Endothelial cell of umbilical vein (primary cell): Measurements from ENCODE around the gene GPR107.

Experiments used
- EZH2 ChIP-seq: IDR thresholded peaks from 2 replicates; pipeline ENCODE4 v1.6.1; 2012; ENCODE audit warnings: borderline replicate concordance, low read depth, mild to moderate bottlenecking, moderate library complexity, low read length, inconsistent platforms; ENCODE audit not compliant: severe bottlenecking
- FOS ChIP-seq: IDR thresholded peaks from 2 replicates; pipeline ENCODE4 v1.6.1; 2011; ENCODE audit warnings: mild to moderate bottlenecking, low read length, moderate library complexity, borderline replicate concordance; ENCODE audit not compliant: insufficient read depth
- JUN ChIP-seq: IDR thresholded peaks from 2 replicates; pipeline ENCODE4 v1.6.1; 2011; ENCODE audit warnings: borderline replicate concordance, low read depth; ENCODE audit not compliant: insufficient read length, insufficient read depth
- MYC ChIP-seq: IDR thresholded peaks from one replicate; pipeline ENCODE4 v1.6.1; 2011; ENCODE audit warnings: mild to moderate bottlenecking, low read depth, low read length
- POLR2A ChIP-seq: IDR thresholded peaks from 2 replicates; pipeline ENCODE4 v1.6.1; 2012; ENCODE audit warnings: low read depth, mild to moderate bottlenecking, control low read depth, low read length
- POLR2AphosphoS5 ChIP-seq: IDR thresholded peaks from 2 replicates; pipeline ENCODE4 v1.6.1; 2012; ENCODE audit warnings: low read depth, mild to moderate bottlenecking, control low read depth, low read length, moderate library complexity; ENCODE audit not compliant: insufficient read depth
- TF ChIP-seq, protein P1 (sequence below): IDR thresholded peaks from 2 replicates; pipeline ENCODE4 v1.6.1; 2011; ENCODE audit not compliant: insufficient read depth, insufficient read length
- TF ChIP-seq, protein P2 (sequence below), 2 donors: IDR thresholded peaks; 1 replicate in 1 of 2; 2 replicates in 1 of 2; pipeline ENCODE4 v1.5.1; 2011; ENCODE audit warnings: low read length in 2 of 2, mild to moderate bottlenecking in 2 of 2, moderate library complexity in 2 of 2, control low read depth in 1 of 2, inconsistent platforms in 1 of 2, low read depth in 1 of 2; ENCODE audit not compliant: insufficient read depth in 1 of 2; ENCODE audit errors: extremely low read depth in 1 of 2

DNA sequence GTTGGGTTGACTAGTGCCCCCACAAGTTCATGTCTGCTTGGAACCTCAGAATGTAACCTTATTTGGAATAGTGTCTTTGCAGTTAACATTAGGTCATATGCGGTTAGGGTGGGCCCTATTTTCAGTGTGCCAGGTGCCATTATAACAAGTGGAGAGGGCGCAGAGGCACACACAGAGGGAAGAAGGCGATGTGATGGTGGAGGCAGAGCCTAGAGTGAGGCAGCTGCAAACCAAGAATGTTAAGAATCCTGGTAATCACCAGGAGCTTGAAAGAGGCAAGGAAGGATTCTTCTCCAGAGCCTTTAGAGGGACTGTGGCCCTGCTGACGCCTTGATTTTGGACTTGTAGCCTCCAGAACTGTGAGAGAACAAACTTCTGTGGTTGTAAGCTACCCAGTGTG is 10.9 kb downstream of the GPR107 start:
- TF ChIP-seq, protein P1, sequence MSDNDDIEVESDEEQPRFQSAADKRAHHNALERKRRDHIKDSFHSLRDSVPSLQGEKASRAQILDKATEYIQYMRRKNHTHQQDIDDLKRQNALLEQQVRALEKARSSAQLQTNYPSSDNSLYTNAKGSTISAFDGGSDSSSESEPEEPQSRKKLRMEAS, result no peak
- TF ChIP-seq, protein P2, sequence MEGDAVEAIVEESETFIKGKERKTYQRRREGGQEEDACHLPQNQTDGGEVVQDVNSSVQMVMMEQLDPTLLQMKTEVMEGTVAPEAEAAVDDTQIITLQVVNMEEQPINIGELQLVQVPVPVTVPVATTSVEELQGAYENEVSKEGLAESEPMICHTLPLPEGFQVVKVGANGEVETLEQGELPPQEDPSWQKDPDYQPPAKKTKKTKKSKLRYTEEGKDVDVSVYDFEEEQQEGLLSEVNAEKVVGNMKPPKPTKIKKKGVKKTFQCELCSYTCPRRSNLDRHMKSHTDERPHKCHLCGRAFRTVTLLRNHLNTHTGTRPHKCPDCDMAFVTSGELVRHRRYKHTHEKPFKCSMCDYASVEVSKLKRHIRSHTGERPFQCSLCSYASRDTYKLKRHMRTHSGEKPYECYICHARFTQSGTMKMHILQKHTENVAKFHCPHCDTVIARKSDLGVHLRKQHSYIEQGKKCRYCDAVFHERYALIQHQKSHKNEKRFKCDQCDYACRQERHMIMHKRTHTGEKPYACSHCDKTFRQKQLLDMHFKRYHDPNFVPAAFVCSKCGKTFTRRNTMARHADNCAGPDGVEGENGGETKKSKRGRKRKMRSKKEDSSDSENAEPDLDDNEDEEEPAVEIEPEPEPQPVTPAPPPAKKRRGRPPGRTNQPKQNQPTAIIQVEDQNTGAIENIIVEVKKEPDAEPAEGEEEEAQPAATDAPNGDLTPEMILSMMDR (IDR thresholded peaks at IDR 0.05; ENCODE audit: extremely low read depth in 1 of 2, insufficient read depth in 1 of 2, low read depth in 1 of 2, low read length in 2 of 2), result no peak
- no peak for TF ChIP-seq POLR2A
- no peak for TF ChIP-seq MYC
- no peak for TF ChIP-seq POLR2AphosphoS5
- no peak for TF ChIP-seq EZH2
- TF ChIP-seq JUN, result no peak
- TF ChIP-seq FOS, result no peak
